NB4 (cell line): Measurements from ENCODE around the gene FOXRED1.

Experiments used
- DNase-seq: peaks from one replicate; pipeline ENCODE4 v3.0.0; 2010; ENCODE audit warnings: low read depth
- H3K4me3 ChIP-seq: one replicate; pipeline ENCODE4 v1.5.1; 2011; ENCODE audit warnings: mild to moderate bottlenecking, low read depth, low read length, moderate library complexity
- MYC ChIP-seq: IDR thresholded peaks from 2 replicates; pipeline ENCODE4 v1.6.1; 2011; ENCODE audit warnings: low read depth, low read length
- POLR2A ChIP-seq: IDR thresholded peaks from 2 replicates; pipeline ENCODE4 v1.6.1; 2011; ENCODE audit warnings: mild to moderate bottlenecking; ENCODE audit not compliant: insufficient read length; ENCODE audit errors: extremely low read depth
- TF ChIP-seq, protein P1 (sequence below): IDR thresholded peaks from 2 replicates; pipeline ENCODE4 v1.6.1; 2011; ENCODE audit warnings: low read depth, low read length
- TF ChIP-seq, protein P2 (sequence below): IDR thresholded peaks from one replicate; pipeline ENCODE4 v1.5.1; 2012; ENCODE audit warnings: low read depth, low read length

Gene FOXRED1

DNA sequence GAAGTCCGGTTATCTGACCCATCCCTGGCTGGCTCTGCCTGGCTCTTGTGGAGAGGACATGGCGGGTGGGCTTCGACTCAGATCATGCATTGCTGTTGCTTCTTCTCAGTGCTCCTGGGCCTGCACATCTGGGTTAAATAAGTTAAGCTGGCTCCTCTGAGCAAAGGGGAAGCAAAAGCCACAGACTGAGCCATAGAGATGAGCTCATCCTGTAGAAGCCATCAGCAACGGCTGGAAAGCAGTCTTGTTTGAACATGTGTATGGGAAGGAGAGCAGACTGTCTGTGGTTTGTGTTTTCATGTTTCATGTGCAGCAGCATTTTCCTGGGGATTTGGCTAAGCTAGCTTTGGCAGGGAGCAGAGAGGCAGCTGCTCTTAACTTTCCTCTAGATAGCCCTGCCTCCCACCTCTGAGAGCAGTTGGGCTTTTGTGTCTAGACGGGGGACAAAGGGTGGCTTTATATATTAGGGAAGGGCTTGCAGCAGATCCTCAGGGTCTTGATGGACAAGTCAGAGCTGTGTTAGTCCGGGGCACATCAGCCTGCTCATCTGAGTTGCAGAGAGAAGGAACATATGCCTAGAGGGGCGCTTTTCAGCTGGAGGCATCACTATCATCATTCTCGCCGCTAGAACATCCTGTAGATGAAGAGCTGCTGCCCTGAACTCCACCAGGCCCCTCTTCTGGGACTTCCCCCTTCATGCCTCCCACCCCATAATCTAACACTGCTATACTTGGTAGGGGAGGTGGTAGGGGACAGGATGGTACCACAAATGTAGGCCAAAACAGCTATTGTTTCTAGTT lies 49.8 kb downstream of the FOXRED1 start:
- TF ChIP-seq, protein P1, sequence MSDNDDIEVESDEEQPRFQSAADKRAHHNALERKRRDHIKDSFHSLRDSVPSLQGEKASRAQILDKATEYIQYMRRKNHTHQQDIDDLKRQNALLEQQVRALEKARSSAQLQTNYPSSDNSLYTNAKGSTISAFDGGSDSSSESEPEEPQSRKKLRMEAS = peak; percentile 86
- TF ChIP-seq, protein P2, sequence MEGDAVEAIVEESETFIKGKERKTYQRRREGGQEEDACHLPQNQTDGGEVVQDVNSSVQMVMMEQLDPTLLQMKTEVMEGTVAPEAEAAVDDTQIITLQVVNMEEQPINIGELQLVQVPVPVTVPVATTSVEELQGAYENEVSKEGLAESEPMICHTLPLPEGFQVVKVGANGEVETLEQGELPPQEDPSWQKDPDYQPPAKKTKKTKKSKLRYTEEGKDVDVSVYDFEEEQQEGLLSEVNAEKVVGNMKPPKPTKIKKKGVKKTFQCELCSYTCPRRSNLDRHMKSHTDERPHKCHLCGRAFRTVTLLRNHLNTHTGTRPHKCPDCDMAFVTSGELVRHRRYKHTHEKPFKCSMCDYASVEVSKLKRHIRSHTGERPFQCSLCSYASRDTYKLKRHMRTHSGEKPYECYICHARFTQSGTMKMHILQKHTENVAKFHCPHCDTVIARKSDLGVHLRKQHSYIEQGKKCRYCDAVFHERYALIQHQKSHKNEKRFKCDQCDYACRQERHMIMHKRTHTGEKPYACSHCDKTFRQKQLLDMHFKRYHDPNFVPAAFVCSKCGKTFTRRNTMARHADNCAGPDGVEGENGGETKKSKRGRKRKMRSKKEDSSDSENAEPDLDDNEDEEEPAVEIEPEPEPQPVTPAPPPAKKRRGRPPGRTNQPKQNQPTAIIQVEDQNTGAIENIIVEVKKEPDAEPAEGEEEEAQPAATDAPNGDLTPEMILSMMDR = no peak
- TF ChIP-seq MYC (peak; percentile 81; the same call in 1 of the 2 replicates), POLR2A (peak; percentile 41)
- H3K4me3 ChIP-seq = peak overlapping the region; percentile 46
- peak; percentile 98 for DNase-seq

DNA sequence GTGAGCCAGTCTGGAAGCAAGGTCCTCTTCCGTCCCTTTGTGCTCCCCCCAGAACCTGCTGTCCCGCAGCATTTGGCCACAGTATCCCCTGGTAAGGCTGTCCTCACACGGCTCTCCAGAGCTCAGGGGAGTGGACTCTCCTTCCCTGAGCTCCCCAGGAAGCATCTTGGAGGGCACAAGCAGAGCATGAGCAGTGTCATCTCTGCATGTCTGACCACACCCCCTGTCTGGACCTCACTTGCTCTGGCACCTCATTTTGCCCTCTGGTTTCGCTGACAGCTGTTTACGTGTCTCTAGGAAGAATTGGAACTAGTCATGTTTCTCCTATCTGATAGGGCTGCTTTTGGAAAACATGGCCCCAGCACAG lies 50.4 kb downstream of the FOXRED1 start:
- H3K4me3 ChIP-seq = peak overlapping the region; percentile 7
- TF ChIP-seq MYC (no peak), POLR2A (no peak)
- TF ChIP-seq, protein P1 = no peak
- TF ChIP-seq, protein P2 = no peak
- no peak for DNase-seq

DNA sequence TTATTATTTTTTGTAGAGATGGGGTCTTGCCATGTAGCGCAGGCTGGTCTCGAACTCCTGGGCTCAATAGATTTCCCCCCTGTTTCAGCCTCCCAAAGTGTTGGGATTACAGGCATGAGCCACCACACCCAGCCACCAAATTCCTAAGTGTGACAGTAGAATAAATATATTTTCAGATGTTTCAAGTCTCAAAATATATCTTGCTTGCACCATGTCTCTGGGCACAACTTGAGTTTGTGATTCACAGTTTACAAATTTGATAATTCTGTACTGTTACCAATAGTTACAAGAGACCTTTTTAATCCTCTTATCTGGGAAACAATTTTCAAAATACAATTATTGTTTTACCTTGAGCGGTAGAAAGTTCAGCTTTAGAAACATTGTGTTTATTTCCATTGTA lies 54.0 kb downstream of the FOXRED1 start:
- TF ChIP-seq, protein P2 = no peak
- no peak for TF ChIP-seq POLR2A
- TF ChIP-seq, protein P1 = no peak
- TF ChIP-seq MYC = no peak
- no peak for DNase-seq
- H3K4me3 ChIP-seq = no peak overlapping the region

DNA sequence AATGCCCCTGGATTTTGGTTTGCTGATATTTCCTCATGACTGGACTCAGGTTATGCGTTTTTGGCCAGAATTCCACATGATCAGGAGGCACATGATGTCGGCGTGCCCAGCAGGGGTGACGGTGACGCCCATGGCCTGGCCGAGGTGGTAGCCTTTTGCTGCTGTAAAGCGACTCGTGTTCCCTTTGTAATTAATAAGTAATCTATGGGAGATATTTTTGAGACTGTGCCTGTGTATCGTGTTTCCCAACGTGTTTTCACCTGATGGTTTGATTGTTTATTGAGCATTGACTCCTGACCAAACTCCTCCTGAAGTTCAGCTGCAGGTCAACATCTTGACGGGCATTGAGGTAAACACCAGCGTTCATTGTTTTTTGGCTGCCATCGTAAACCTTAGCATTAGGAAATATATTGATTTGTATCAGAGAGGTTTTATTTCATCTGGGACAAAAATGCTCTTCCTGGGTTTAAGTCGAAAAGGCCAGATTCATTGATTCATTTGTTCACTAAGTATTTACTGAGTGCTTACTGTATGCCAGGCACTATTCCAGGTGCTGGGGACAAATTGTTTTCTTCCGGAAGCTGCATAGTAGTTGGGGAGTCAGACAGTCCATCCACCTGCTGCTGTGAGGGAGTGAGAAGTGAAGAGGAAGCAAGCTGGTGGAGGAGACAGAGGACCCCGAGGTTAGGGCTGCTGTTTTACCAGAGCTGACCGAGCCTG lies 58.5 kb downstream of the FOXRED1 start:
- TF ChIP-seq, protein P1 = no peak
- TF ChIP-seq MYC (no peak), POLR2A (no peak)
- TF ChIP-seq, protein P2 = no peak
- no peak for DNase-seq
- H3K4me3 ChIP-seq = no peak overlapping the region
